ENCODE results near the gene FAM120B. TPM values are rescaled to one million over a fixed set of nuclear protein-coding genes. Genes with fewer than 3 reads are reported as not detected.

Gene FAM120B
- total and polyA plus RNA-seq, 2 of the 4 experiments (the other 2 are of a cell fraction), result 15.3 to 28.0 TPM

DNA sequence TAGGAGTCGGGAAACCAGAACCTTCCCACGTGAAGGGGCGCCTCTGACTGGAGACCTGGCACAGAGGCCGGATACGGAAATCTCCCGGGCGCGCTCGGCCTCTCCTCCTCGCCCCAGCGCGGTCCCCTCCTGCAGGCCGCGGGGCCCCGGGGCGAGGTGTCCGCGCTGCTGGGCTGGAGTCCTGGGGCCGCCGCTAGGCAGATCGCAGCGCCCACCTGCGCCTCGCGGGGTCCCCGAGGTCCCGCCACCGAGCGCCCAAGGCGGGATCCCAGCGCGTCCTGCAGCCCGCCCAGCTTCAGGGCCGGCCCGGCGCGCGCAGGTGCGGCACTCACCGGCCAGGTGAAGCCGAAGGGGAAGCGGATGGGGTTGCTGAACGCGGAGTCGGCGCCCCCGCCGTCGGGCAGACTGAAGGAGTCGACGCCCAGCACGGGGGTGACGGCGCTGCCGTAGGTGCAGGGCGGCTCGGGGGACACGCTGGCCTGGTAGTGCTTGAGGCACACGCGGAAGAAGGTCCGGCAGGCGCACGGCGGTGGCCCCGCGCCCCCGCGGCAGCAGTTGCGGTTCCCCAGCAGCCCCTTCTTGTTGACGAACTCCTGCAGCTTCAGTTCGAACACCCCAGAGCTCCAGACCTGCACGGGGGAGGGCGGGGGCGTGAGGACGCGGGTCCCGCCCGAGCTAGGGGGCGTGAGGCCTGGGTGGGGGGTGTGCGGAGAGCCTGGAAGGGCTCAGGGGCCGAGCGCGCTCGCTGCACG lies 17.2 kb upstream of the FAM120B start (continued):
- TF ChIP-seq SMC3 (IDR thresholded peaks at IDR 0.05; ENCODE audit: low read depth, low read length), result no peak

DNA sequence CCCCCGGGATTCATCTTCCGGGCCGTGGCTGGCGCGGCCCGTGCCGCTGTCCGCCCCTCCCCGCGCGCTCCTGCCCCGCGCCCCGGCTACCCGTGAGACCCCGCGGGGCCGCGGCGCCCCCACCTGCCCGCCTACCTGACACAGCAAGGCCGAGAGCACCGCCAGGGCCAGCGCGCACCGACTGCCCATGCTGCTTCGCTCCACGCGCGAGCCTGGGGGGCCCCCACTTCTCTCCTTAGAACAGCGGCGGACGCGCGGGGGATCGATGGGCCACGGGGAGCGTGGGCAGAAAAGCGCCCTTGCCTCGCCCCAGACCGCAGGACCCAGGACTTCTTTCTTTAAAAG lies 16.6 kb upstream of the FAM120B start:
- H4K91ac ChIP-seq (ENCODE audit: insufficient read depth, low read depth, low read length), result no peak overlapping the region
- H3K9me1 ChIP-seq (ENCODE audit: insufficient read depth, low read length), result peaks cover under 1% of the 10 kb centered on the region; the same call in 1 of the 2 replicates
- H2BK15ac ChIP-seq (ENCODE audit: low read depth, low read length), result no peak overlapping the region
- no peak overlapping the region for H2BK5ac ChIP-seq (ENCODE audit: low read depth, low read length, poor library complexity, severe bottlenecking)
- H3K4me3 ChIP-seq (ENCODE audit: insufficient read depth, low read depth, low read length), result peak overlapping the region; percentile 61
- no peak overlapping the region for H3K23ac ChIP-seq (ENCODE audit: low read depth, low read length)
- POLR2A ChIA-PET (ENCODE audit: unreplicated experiment), result no interaction called here
- no peaks in the 10 kb centered on the region; the same call in 1 of the 2 replicates for H4K20me1 ChIP-seq (ENCODE audit: insufficient read depth, low read length)
- H3K9ac ChIP-seq (ENCODE audit: low read depth, low read length), result no peak overlapping the region
- H2AFZ ChIP-seq (replicated peaks; ENCODE audit: low read length, poor library complexity), result peak overlapping the region; percentile 73
- DNase-seq (no peak), ATAC-seq (ENCODE audit: low read depth) (no peak; the same call in 1 of the 2 replicates)
- in situ Hi-C loops (cut with MboI; ENCODE audit: low sequenced_read_pairs) (no loop called here), dilution Hi-C loops (cut with HindIII; ENCODE audit: low sequenced_read_pairs, unreplicated experiment) (no loop called here), intact Hi-C loops (cut with micrococcal nuclease) (loop anchor here (5.0 to 10.0 kb wide), 2 partner anchors 242 to 455 kb away; no protein-coding TSS in a partner anchor)
- no TSS peak for BruUV-seq (replicated peaks)
- H3K4me2 ChIP-seq (ENCODE audit: low read depth, low read length), result peak overlapping the region; percentile 31
- no peak overlapping the region for H3K4ac ChIP-seq (ENCODE audit: low read depth, low read length)
- H3K18ac ChIP-seq (ENCODE audit: low read depth, low read length), result no peak overlapping the region
- no peak overlapping the region for H3K56ac ChIP-seq (ENCODE audit: extremely low read depth, insufficient read depth, low read length)
- H2BK120ac ChIP-seq (ENCODE audit: low read depth, low read length), result no peak overlapping the region
- H3K27me3 ChIP-seq (ENCODE audit: control insufficient read depth, insufficient read depth, low read length), result peaks cover 81% of the 10 kb centered on the region
- no peak overlapping the region for H2BK20ac ChIP-seq (ENCODE audit: low read depth, low read length)
- no peak overlapping the region for H4K8ac ChIP-seq (ENCODE audit: low read depth in 2 of 2, low read length in 2 of 2)
- H3K9me3 ChIP-seq (ENCODE audit: control insufficient read depth, insufficient read depth, low read length), result peaks cover 1% of the 10 kb centered on the region; the same call in 1 of the 2 replicates
- WGBS, 2 experiments (ENCODE audit: extremely low coverage in 2 of 2, insufficient read length in 1 of 2), result 0% methylated on average over 1 of the region's 41 CpGs; no CpG with 5 or more reads in 1 of the 2 experiments
- H3K36me3 ChIP-seq (ENCODE audit: control insufficient read depth, insufficient read depth, low read length), result no peaks in the 10 kb centered on the region
- no peak overlapping the region for H2AK9ac ChIP-seq (replicated peaks; ENCODE audit: low read depth, low read length, poor library complexity)
- no peak overlapping the region for H3K27ac ChIP-seq (ENCODE audit: insufficient read depth, low read length)
- no peak overlapping the region for H2AK5ac ChIP-seq (ENCODE audit: low read depth, low read length)
- H4K5ac ChIP-seq (ENCODE audit: low read depth, low read length), result no peak overlapping the region
- no peak overlapping the region for H3K14ac ChIP-seq (replicated peaks; ENCODE audit: low read depth, low read length)
- no peaks in the 10 kb centered on the region; the same call in 1 of the 2 replicates for H3K4me1 ChIP-seq (ENCODE audit: control insufficient read depth, insufficient read depth, low read length)
- no peaks in the 10 kb centered on the region for H3K79me1 ChIP-seq (ENCODE audit: low read depth in 1 of 2, low read length in 2 of 2)
- CTCF ChIA-PET, result no interaction called here
- TF ChIP-seq CHD1 (IDR thresholded peaks at IDR 0.05; ENCODE audit: low read depth, low read length) (no peak), BHLHE40 (IDR thresholded peaks at IDR 0.05; ENCODE audit: low read depth, low read length) (no peak), MXI1 (IDR thresholded peaks at IDR 0.05; ENCODE audit: borderline replicate concordance, low read depth, low read length) (no peak), POLR2A (IDR thresholded peaks at IDR 0.05; ENCODE audit: low read depth, low read length) (no peak), RAD21 (IDR thresholded peaks at IDR 0.05; ENCODE audit: low read length) (no peak), USF2 (IDR thresholded peaks at IDR 0.05; ENCODE audit: low read depth, low read length) (no peak), FOS (IDR thresholded peaks at IDR 0.05; ENCODE audit: low read depth, low read length) (no peak), SMC3 (IDR thresholded peaks at IDR 0.05; ENCODE audit: low read depth, low read length) (no peak), MAZ (IDR thresholded peaks at IDR 0.05; ENCODE audit: borderline replicate concordance, low read depth, low read length) (no peak), RCOR1 (IDR thresholded peaks at IDR 0.05; ENCODE audit: insufficient replicate concordance, low read length) (no peak), RFX5 (IDR thresholded peaks at IDR 0.05; ENCODE audit: low read depth, low read length) (no peak), MAFK (IDR thresholded peaks at IDR 0.05; ENCODE audit: low read depth, low read length) (no peak)
- TF ChIP-seq, protein P1, sequence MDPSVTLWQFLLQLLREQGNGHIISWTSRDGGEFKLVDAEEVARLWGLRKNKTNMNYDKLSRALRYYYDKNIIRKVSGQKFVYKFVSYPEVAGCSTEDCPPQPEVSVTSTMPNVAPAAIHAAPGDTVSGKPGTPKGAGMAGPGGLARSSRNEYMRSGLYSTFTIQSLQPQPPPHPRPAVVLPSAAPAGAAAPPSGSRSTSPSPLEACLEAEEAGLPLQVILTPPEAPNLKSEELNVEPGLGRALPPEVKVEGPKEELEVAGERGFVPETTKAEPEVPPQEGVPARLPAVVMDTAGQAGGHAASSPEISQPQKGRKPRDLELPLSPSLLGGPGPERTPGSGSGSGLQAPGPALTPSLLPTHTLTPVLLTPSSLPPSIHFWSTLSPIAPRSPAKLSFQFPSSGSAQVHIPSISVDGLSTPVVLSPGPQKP (IDR thresholded peaks at IDR 0.05; ENCODE audit: borderline replicate concordance, low read depth, low read length), result no peak
